Panc1 (cell line): ENCODE measurements around the gene NDUFV2.

Experiments
- POLR2AphosphoS5 ChIP-seq: IDR thresholded peaks from 2 replicates; pipeline ENCODE4 v1.6.1; 2012; ENCODE audit warnings: mild to moderate bottlenecking, low read depth, low read length, moderate library complexity
- SIN3A ChIP-seq: IDR thresholded peaks from 2 replicates; pipeline ENCODE4 v1.6.1; 2012; ENCODE audit warnings: low read depth, mild to moderate bottlenecking, low read length, moderate library complexity, borderline replicate concordance; ENCODE audit not compliant: insufficient read depth
- TF ChIP-seq, protein P1 (sequence below): fragments of 450-650 bp; IDR thresholded peaks from 2 replicates; pipeline ENCODE4 v1.5.1; 2017; ENCODE audit warnings: mild to moderate bottlenecking

DNA sequence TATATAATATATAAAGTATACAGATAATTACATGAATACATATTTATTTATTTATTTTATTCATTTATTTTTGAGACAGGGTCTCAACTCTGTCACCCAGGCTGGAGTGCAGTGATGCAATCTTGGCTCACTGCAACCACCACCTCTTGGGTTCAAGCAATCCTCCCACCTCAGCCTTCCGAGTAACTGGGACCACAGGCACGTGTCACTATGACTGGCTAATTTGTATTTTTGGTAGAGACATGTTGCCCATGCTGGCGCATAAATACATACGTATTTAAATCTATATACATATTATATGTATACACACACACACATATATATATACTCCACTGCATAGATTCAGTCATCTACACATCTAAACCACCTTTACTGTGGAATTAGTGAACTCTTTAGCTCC is 20.6 kb upstream of the NDUFV2 start:
- TF ChIP-seq POLR2AphosphoS5 (no peak), SIN3A (no peak)
- TF ChIP-seq, protein P1, sequence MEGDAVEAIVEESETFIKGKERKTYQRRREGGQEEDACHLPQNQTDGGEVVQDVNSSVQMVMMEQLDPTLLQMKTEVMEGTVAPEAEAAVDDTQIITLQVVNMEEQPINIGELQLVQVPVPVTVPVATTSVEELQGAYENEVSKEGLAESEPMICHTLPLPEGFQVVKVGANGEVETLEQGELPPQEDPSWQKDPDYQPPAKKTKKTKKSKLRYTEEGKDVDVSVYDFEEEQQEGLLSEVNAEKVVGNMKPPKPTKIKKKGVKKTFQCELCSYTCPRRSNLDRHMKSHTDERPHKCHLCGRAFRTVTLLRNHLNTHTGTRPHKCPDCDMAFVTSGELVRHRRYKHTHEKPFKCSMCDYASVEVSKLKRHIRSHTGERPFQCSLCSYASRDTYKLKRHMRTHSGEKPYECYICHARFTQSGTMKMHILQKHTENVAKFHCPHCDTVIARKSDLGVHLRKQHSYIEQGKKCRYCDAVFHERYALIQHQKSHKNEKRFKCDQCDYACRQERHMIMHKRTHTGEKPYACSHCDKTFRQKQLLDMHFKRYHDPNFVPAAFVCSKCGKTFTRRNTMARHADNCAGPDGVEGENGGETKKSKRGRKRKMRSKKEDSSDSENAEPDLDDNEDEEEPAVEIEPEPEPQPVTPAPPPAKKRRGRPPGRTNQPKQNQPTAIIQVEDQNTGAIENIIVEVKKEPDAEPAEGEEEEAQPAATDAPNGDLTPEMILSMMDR: no peak
